NB4 (cell line): ENCODE data around the gene EXD3.

Source experiments
- CTCF ChIP-seq: IDR thresholded peaks from one replicate; pipeline ENCODE4 v1.5.1; 2012; ENCODE audit warnings: low read depth, low read length
- POLR2A ChIP-seq: IDR thresholded peaks from 2 replicates; pipeline ENCODE4 v1.6.1; 2011; ENCODE audit warnings: mild to moderate bottlenecking; ENCODE audit not compliant: insufficient read length; ENCODE audit errors: extremely low read depth

GRCh38 chr9:137411645-137412380, 11.1 kb downstream of the EXD3 start:
- TF ChIP-seq POLR2A (no peak), CTCF (no peak)
